ENCODE data around the gene MGA. TPM values are rescaled to one million over a fixed set of nuclear protein-coding genes. Genes with fewer than 3 reads are reported as not detected.

MGA gene
- total RNA-seq, 4 donors from 2014 or later: 25.3 to 39.4 (median 31.5) TPM

DNA sequence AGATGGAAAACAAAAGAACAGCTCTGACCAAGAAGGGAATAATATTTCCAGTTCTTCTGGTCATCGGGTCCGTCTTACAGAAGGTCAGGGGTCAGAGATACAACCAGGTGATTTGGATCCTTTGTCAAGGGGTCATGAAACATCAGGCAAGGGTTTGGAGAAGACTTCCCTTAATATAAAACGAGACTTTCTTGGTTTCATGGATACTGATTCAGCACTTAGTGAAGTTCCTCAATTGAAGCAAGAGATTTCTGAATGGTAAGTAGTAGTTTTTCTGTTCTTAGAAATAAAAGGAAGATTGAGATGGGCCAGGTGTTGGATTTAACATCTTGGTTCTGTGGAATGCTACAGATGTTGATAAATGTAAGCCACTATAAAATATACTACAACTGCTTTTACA lies 9.5 kb downstream of the MGA start:
- Histone ChIP-seq H3K27ac (replicated peaks in 1 of 4) (no peak overlapping the region), H3K9me3 (no peaks in the 10 kb centered on the region), H3K4me3 (no peak overlapping the region), H3K4me1 (peaks cover 0 to 22% (median 17%) of the 10 kb centered on the region in 4 donors), H3K27me3 (no peaks in the 10 kb centered on the region), H3K36me3 (peaks cover 0 to 13% (median 0%) of the 10 kb centered on the region in 4 donors)
- WGBS: 82% methylated on average over 3 of the region's 3 CpGs
- no peak for DNase-seq (ENCODE audit: extremely low spot score)
- TF ChIP-seq, protein P1, sequence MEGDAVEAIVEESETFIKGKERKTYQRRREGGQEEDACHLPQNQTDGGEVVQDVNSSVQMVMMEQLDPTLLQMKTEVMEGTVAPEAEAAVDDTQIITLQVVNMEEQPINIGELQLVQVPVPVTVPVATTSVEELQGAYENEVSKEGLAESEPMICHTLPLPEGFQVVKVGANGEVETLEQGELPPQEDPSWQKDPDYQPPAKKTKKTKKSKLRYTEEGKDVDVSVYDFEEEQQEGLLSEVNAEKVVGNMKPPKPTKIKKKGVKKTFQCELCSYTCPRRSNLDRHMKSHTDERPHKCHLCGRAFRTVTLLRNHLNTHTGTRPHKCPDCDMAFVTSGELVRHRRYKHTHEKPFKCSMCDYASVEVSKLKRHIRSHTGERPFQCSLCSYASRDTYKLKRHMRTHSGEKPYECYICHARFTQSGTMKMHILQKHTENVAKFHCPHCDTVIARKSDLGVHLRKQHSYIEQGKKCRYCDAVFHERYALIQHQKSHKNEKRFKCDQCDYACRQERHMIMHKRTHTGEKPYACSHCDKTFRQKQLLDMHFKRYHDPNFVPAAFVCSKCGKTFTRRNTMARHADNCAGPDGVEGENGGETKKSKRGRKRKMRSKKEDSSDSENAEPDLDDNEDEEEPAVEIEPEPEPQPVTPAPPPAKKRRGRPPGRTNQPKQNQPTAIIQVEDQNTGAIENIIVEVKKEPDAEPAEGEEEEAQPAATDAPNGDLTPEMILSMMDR (IDR thresholded peaks at IDR 0.05): no peak
- TF ChIP-seq POLR2AphosphoS5 (IDR thresholded peaks at IDR 0.05): no peak
- no peak for TF ChIP-seq POLR2A (IDR thresholded peaks at IDR 0.05; ENCODE audit: low read depth)
- no peak for TF ChIP-seq EP300 (IDR thresholded peaks at IDR 0.05)
- intact Hi-C loops (cut with DNase I): no loop called here

DNA sequence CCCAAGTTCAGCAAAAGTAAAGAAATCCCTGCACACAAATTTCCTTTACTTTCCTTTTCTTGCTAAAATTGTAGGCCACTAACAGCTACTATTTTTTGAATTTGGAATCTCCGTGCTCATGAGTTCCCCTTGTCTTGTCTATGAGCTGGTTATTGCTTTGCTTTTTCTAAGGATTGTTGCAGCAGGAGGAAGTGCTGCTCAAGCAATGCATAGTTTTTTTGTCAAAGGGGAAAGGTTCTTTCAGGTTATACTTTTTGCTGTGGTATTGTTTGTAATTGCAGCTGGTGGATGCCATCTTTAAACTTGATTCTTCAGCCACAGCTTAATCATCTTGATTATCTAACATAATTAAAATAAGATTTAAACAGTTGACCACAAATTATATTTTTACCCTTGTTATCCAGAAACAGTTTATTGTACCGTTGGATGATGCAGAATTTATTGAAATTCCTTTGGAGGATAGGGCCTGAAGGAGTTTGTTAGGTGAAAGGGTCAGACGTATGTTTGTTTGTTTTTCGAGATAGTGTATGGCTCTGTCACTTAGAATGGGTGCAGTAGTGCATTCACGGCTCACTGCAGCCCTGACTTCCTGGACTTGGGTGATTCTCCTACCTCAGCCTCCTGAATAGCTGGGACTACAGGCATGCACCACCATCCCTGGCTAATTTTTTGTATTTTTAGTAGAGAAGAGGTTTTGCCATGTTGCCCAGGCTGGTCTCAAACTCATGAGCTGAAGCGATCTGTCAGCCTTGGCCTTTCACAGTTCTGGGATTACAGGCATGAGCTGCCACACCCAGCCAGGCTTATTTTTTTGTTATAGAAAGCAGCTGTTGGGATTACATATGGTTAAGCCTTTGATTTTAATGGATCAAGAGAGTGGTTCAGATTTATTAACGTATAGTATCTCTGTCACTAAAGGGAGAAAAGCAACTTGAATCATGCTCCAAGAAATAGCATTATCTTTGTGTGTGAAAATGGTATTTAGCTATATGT lies 11.7 kb downstream of the MGA start:
- peaks cover 0 to 13% (median 12%) of the 10 kb centered on the region in 4 donors for H3K4me1 ChIP-seq
- no peak overlapping the region for H3K27ac ChIP-seq (replicated peaks in 1 of 4)
- no peak overlapping the region for H3K4me3 ChIP-seq
- TF ChIP-seq POLR2A (IDR thresholded peaks at IDR 0.05; ENCODE audit: low read depth): no peak
- TF ChIP-seq EP300 (IDR thresholded peaks at IDR 0.05): no peak
- TF ChIP-seq, protein P1 (IDR thresholded peaks at IDR 0.05): no peak
- no peak for TF ChIP-seq POLR2AphosphoS5 (IDR thresholded peaks at IDR 0.05)
- WGBS: 68% methylated on average over 7 of the region's 7 CpGs
- intact Hi-C loops (cut with DNase I): no loop called here
- no peak for DNase-seq (ENCODE audit: extremely low spot score)
- H3K27me3 ChIP-seq: no peaks in the 10 kb centered on the region
- no peaks in the 10 kb centered on the region for H3K9me3 ChIP-seq
- peaks cover 0 to 13% (median 0%) of the 10 kb centered on the region in 4 donors for H3K36me3 ChIP-seq

DNA sequence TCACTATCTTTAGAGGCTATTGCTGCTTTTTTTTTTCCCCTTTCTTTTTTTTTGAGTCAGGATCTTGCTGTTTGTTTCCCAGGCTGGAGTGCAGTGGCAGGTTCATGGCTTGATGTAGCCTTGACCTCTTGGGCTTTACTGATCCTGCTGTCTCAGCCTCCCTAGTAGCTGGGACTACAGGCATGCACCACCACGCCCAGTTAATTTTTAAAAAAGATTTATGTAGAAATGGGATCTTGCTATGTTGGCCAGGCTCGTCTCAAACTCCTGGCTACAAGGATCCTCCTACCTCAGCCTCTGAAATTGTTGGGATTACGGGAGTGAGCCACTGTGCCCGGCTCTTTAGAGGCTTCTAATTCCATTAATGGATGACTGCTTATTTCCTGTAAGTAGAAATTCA lies 15.1 kb downstream of the MGA start:
- WGBS: 97% methylated on average over 4 of the region's 4 CpGs
- intact Hi-C loops (cut with DNase I): no loop called here
- H3K9me3 ChIP-seq: peaks cover 0 to 6% (median 0%) of the 10 kb centered on the region in 4 donors

DNA sequence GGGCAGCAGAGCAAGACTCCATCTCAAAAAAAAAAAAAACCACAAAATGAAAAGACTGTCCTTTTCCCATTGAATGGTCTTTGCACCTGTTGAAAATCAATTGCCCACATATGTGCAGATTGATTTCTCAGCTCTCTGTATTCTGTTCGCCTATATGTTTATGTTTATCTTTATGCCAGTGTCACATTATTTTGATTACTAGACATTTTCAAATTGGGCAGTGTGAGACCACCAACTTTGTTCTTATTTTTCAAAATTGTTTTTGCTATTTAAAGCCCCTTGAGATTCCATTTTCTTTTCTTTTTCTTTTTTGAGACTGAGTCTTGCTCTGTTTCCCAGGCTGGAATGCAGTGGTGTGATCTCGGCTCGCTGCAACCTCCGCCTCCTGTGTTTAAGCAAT lies 18.5 kb downstream of the MGA start:
- TF ChIP-seq EP300 (IDR thresholded peaks at IDR 0.05): no peak
- TF ChIP-seq, protein P1 (IDR thresholded peaks at IDR 0.05): no peak
- TF ChIP-seq POLR2AphosphoS5 (IDR thresholded peaks at IDR 0.05): no peak
- TF ChIP-seq POLR2A (IDR thresholded peaks at IDR 0.05; ENCODE audit: low read depth): no peak
- no peaks in the 10 kb centered on the region for H3K27me3 ChIP-seq
- H3K4me1 ChIP-seq: peaks cover 0 to 5% (median 0%) of the 10 kb centered on the region in 4 donors
- intact Hi-C loops (cut with DNase I): no loop called here
- H3K36me3 ChIP-seq: peaks cover 0 to 5% (median 0%) of the 10 kb centered on the region in 4 donors
- no peak for DNase-seq (ENCODE audit: extremely low spot score)
- no peak overlapping the region for H3K27ac ChIP-seq (replicated peaks in 1 of 4)
- WGBS: over 99% methylated on average over 4 of the region's 4 CpGs
- peaks cover 0 to 6% (median 0%) of the 10 kb centered on the region in 4 donors for H3K9me3 ChIP-seq
- H3K4me3 ChIP-seq: no peak overlapping the region

More for the DNA sequence above, 15.1 kb downstream of the MGA start:
- peaks cover 0 to 7% (median 0%) of the 10 kb centered on the region in 4 donors for H3K36me3 ChIP-seq
- no peak overlapping the region for H3K27ac ChIP-seq (replicated peaks in 1 of 4)
- no peak overlapping the region for H3K4me3 ChIP-seq
- H3K4me1 ChIP-seq: peaks cover 0 to 14% (median 11%) of the 10 kb centered on the region in 4 donors
- TF ChIP-seq POLR2AphosphoS5 (IDR thresholded peaks at IDR 0.05): no peak
- TF ChIP-seq, protein P1 (IDR thresholded peaks at IDR 0.05): no peak
- TF ChIP-seq POLR2A (IDR thresholded peaks at IDR 0.05; ENCODE audit: low read depth): no peak
- TF ChIP-seq EP300 (IDR thresholded peaks at IDR 0.05): no peak
- H3K27me3 ChIP-seq: no peaks in the 10 kb centered on the region
- DNase-seq (ENCODE audit: extremely low spot score): no peak

Measured in esophagus muscularis mucosa (tissue), 4 donors.